Measurements from ENCODE around the gene SETD5.
A peak's percentile ranks its signal among the peaks of the same experiment; 100 is the strongest.

SETD5 gene

GRCh38 chr3:9390265-9390888 lies 7.0 kb upstream of the SETD5 start:
- Histone ChIP-seq H4K8ac (ENCODE audit: low read depth, low read length) (no peak overlapping the region), H3K14ac (ENCODE audit: low read length) (no peak overlapping the region), H2BK120ac (ENCODE audit: insufficient read depth, low read length, poor library complexity) (no peak overlapping the region), H3K4me3 (ENCODE audit: low read depth, low read length) (no peak overlapping the region), H3K27ac (ENCODE audit: low read depth, low read length) (no peak overlapping the region), H2AK5ac (ENCODE audit: low read length) (no peak overlapping the region), H2BK12ac (ENCODE audit: low read length) (no peak overlapping the region), H2AFZ (ENCODE audit: insufficient read depth, low read length, poor library complexity) (no peak overlapping the region), H3K79me2 (ENCODE audit: control insufficient read depth, insufficient read depth, low read length, poor library complexity) (peaks cover 14% of the 10 kb centered on the region), H3K4me1 (ENCODE audit: control insufficient read depth in 1 of 2, insufficient read depth in 2 of 2, low read length in 2 of 2) (no peaks in the 10 kb centered on the region), H3K79me1 (ENCODE audit: low read length) (no peaks in the 10 kb centered on the region), H3K9me3 (ENCODE audit: insufficient read depth, low read depth, low read length) (no peaks in the 10 kb centered on the region), H3K36me3 (ENCODE audit: control insufficient read depth in 1 of 2, insufficient read depth in 2 of 2, low read length in 2 of 2) (peaks cover 15 to 41% of the 10 kb centered on the region in 2 experiments), H3K9ac (ENCODE audit: low read length) (no peak overlapping the region), H2BK5ac (ENCODE audit: low read depth, low read length, poor library complexity) (no peak overlapping the region), H4K91ac (ENCODE audit: low read depth, low read length) (no peak overlapping the region), H3K4ac (ENCODE audit: low read depth, low read length) (no peak overlapping the region), H3K4me2 (ENCODE audit: low read length) (no peak overlapping the region), H4K12ac (ENCODE audit: low read depth, low read length) (no peak overlapping the region), H3K18ac (ENCODE audit: low read length) (no peak overlapping the region), H3K27me3 (ENCODE audit: insufficient read depth, low read length) (no peaks in the 10 kb centered on the region), H3K23ac (ENCODE audit: low read length) (no peak overlapping the region)
- no CpG with 5 or more reads among the region's 5 CpGs for WGBS (ENCODE audit: extremely low coverage, insufficient coverage, insufficient read length)
- DNase-seq: no peak

DNA sequence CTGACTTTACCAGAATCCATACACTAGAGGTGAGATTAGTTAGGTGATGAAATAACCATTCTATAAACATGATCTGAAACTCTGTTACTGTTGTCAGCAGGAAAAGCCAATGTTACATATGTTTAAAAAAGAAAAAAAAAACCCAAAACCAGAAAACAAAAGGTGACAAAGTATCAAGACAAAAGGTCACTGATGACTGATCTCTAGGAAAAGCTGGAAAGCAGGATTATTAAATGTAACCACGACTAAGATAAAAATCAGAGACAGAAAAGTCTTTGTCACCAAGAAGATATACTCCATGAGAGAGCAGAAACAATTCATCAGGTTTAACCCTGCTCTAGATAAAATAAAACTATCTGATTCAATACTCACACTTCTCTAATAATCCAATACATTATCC lies 5.4 kb upstream of the SETD5 start:
- WGBS (ENCODE audit: extremely low coverage, insufficient coverage, insufficient read length): no CpG with 5 or more reads among the region's 1 CpG
- Histone ChIP-seq H4K91ac (ENCODE audit: low read depth, low read length) (no peak overlapping the region), H4K8ac (ENCODE audit: low read depth, low read length) (no peak overlapping the region), H3K27ac (ENCODE audit: low read depth, low read length) (no peak overlapping the region), H3K4me2 (ENCODE audit: low read length) (no peak overlapping the region), H3K4ac (ENCODE audit: low read depth, low read length) (no peak overlapping the region), H2BK12ac (ENCODE audit: low read length) (no peak overlapping the region), H3K23ac (ENCODE audit: low read length) (no peak overlapping the region), H3K79me2 (ENCODE audit: control insufficient read depth, insufficient read depth, low read length, poor library complexity) (peaks cover 20% of the 10 kb centered on the region), H3K4me1 (ENCODE audit: control insufficient read depth in 1 of 2, insufficient read depth in 2 of 2, low read length in 2 of 2) (no peaks in the 10 kb centered on the region), H2AK5ac (ENCODE audit: low read length) (no peak overlapping the region), H3K4me3 (ENCODE audit: low read depth, low read length) (no peak overlapping the region), H2BK120ac (ENCODE audit: insufficient read depth, low read length, poor library complexity) (no peak overlapping the region), H3K36me3 (ENCODE audit: control insufficient read depth in 1 of 2, insufficient read depth in 2 of 2, low read length in 2 of 2) (peaks cover 15 to 38% of the 10 kb centered on the region in 2 experiments), H3K9me3 (ENCODE audit: insufficient read depth, low read depth, low read length) (no peaks in the 10 kb centered on the region), H3K27me3 (ENCODE audit: insufficient read depth, low read length) (no peaks in the 10 kb centered on the region), H3K9ac (ENCODE audit: low read length) (no peak overlapping the region), H2BK5ac (ENCODE audit: low read depth, low read length, poor library complexity) (no peak overlapping the region), H3K18ac (ENCODE audit: low read length) (no peak overlapping the region), H3K79me1 (ENCODE audit: low read length) (peaks cover 10% of the 10 kb centered on the region), H3K14ac (ENCODE audit: low read length) (no peak overlapping the region), H4K12ac (ENCODE audit: low read depth, low read length) (no peak overlapping the region), H2AFZ (ENCODE audit: insufficient read depth, low read length, poor library complexity) (no peak overlapping the region)
- no peak for DNase-seq

DNA sequence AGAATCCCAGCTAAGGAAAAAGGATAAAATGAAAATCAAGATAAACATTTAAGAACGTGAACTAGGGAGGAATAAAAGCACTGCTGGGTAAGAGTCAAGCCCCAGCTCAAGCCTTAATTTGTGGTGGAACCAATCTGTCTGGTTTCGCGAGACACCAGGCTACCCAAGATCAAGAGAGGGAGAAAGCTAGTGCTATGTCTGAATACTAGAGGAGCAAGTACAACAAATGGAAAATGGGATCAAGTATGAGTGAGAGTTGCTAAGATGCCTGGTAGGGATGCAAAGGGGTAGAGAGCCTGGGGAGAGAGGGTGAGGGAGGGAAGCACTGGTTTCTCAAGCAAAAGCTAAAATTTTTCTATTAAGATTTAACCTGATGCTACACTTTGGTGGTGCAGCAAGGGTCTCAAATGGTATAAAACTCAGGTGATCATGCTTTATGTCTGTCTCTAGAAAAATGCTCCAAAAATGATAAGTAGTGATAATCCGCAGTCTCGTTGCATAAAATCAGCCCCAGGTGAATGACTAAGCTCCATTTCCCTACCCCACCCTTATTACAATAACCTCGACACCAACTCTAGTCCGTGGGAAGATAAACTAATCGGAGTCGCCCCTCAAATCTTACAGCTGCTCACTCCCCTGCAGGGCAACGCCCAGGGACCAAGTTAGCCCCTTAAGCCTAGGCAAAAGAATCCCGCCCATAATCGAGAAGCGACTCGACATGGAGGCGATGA lies 1.7 kb upstream of the SETD5 start:
- peak overlapping the region; percentile 45 for H4K91ac ChIP-seq (ENCODE audit: low read depth, low read length)
- peaks cover 11 to 14% of the 10 kb centered on the region in 2 experiments for H3K36me3 ChIP-seq (ENCODE audit: control insufficient read depth in 1 of 2, insufficient read depth in 2 of 2, low read length in 2 of 2)
- H3K4me3 ChIP-seq (ENCODE audit: low read depth, low read length): peak overlapping the region; percentile 81
- peak overlapping the region; percentile 54 for H2BK120ac ChIP-seq (ENCODE audit: insufficient read depth, low read length, poor library complexity)
- H3K4ac ChIP-seq (ENCODE audit: low read depth, low read length): peak overlapping the region; percentile 98
- H3K79me2 ChIP-seq (ENCODE audit: control insufficient read depth, insufficient read depth, low read length, poor library complexity): peaks cover 35% of the 10 kb centered on the region
- peak overlapping the region; percentile 63 for H3K18ac ChIP-seq (ENCODE audit: low read length)
- peak overlapping the region; percentile 28 for H4K12ac ChIP-seq (ENCODE audit: low read depth, low read length)
- H2BK5ac ChIP-seq (ENCODE audit: low read depth, low read length, poor library complexity): peak overlapping the region; percentile 69
- peaks cover 0 to 2% of the 10 kb centered on the region in 2 experiments for H3K4me1 ChIP-seq (ENCODE audit: control insufficient read depth in 1 of 2, insufficient read depth in 2 of 2, low read length in 2 of 2)
- H3K27me3 ChIP-seq (ENCODE audit: insufficient read depth, low read length): no peaks in the 10 kb centered on the region
- DNase-seq: peak in 1 of 2 donors; percentile 43
- peak overlapping the region; percentile 45 for H4K8ac ChIP-seq (ENCODE audit: low read depth, low read length)
- no peaks in the 10 kb centered on the region for H3K9me3 ChIP-seq (ENCODE audit: insufficient read depth, low read depth, low read length)
- peaks cover 24% of the 10 kb centered on the region for H3K79me1 ChIP-seq (ENCODE audit: low read length)
- H3K27ac ChIP-seq (ENCODE audit: low read depth, low read length): peak overlapping the region; percentile 95
- no peak overlapping the region for H2AFZ ChIP-seq (ENCODE audit: insufficient read depth, low read length, poor library complexity)
- H2AK5ac ChIP-seq (ENCODE audit: low read length): peak overlapping the region; percentile 17
- H3K4me2 ChIP-seq (ENCODE audit: low read length): peak overlapping the region; percentile 65
- H3K9ac ChIP-seq (ENCODE audit: low read length): peak overlapping the region; percentile 87
- no CpG with 5 or more reads among the region's 15 CpGs for WGBS (ENCODE audit: extremely low coverage, insufficient coverage, insufficient read length)
- no peak overlapping the region for H3K23ac ChIP-seq (ENCODE audit: low read length)
- H3K14ac ChIP-seq (ENCODE audit: low read length): peak overlapping the region; percentile 57
- no peak overlapping the region for H2BK12ac ChIP-seq (ENCODE audit: low read length)

DNA sequence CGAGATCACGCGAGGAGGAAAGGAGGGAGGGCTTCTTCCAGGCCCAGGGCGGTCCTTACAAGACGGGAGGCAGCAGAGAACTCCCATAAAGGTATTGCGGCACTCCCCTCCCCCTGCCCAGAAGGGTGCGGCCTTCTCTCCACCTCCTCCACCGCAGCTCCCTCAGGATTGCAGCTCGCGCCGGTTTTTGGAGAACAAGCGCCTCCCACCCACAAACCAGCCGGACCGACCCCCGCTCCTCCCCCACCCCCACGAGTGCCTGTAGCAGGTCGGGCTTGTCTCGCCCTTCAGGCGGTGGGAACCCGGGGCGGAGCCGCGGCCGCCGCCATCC lies 1.1 kb upstream of the SETD5 start:
- peaks cover 24% of the 10 kb centered on the region for H3K79me1 ChIP-seq (ENCODE audit: low read length)
- peaks cover 7 to 9% of the 10 kb centered on the region in 2 experiments for H3K36me3 ChIP-seq (ENCODE audit: control insufficient read depth in 1 of 2, insufficient read depth in 2 of 2, low read length in 2 of 2)
- H3K4me3 ChIP-seq (ENCODE audit: low read depth, low read length): peak overlapping the region; percentile 81
- H2BK120ac ChIP-seq (ENCODE audit: insufficient read depth, low read length, poor library complexity): no peak overlapping the region
- H3K9ac ChIP-seq (ENCODE audit: low read length): no peak overlapping the region
- H3K18ac ChIP-seq (ENCODE audit: low read length): peak overlapping the region; percentile 63
- no peaks in the 10 kb centered on the region for H3K9me3 ChIP-seq (ENCODE audit: insufficient read depth, low read depth, low read length)
- H3K23ac ChIP-seq (ENCODE audit: low read length): no peak overlapping the region
- H4K91ac ChIP-seq (ENCODE audit: low read depth, low read length): peak overlapping the region; percentile 80
- H3K4ac ChIP-seq (ENCODE audit: low read depth, low read length): no peak overlapping the region
- peak overlapping the region; percentile 95 for H3K27ac ChIP-seq (ENCODE audit: low read depth, low read length)
- WGBS (ENCODE audit: extremely low coverage, insufficient coverage, insufficient read length): no CpG with 5 or more reads among the region's 25 CpGs
- H4K12ac ChIP-seq (ENCODE audit: low read depth, low read length): no peak overlapping the region
- peak overlapping the region; percentile 69 for H2BK5ac ChIP-seq (ENCODE audit: low read depth, low read length, poor library complexity)
- H3K79me2 ChIP-seq (ENCODE audit: control insufficient read depth, insufficient read depth, low read length, poor library complexity): peaks cover 34% of the 10 kb centered on the region
- H2AK5ac ChIP-seq (ENCODE audit: low read length): no peak overlapping the region
- peaks cover 0 to 2% of the 10 kb centered on the region in 2 experiments for H3K4me1 ChIP-seq (ENCODE audit: control insufficient read depth in 1 of 2, insufficient read depth in 2 of 2, low read length in 2 of 2)
- H4K8ac ChIP-seq (ENCODE audit: low read depth, low read length): peak overlapping the region; percentile 32
- peak; percentile 96 to 98 for DNase-seq
- peak overlapping the region; percentile 32 for H3K14ac ChIP-seq (ENCODE audit: low read length)
- no peak overlapping the region for H2BK12ac ChIP-seq (ENCODE audit: low read length)
- H3K27me3 ChIP-seq (ENCODE audit: insufficient read depth, low read length): no peaks in the 10 kb centered on the region
- peak overlapping the region; percentile 65 for H3K4me2 ChIP-seq (ENCODE audit: low read length)
- no peak overlapping the region for H2AFZ ChIP-seq (ENCODE audit: insufficient read depth, low read length, poor library complexity)
